ENCODE measurements around the gene LLGL1.

GRCh38 chr17:18257268-18257981 is 32.0 kb downstream of the LLGL1 start:
- no peak for TF ChIP-seq CTCF (IDR thresholded peaks at IDR 0.05)
- peak; percentile 11 for TF ChIP-seq POLR2A (IDR thresholded peaks at IDR 0.05)

All from prostate gland (tissue), 2 donors.